GM12878 (cell line): ENCODE measurements around the gene PRKCE. TPM values are rescaled to one million over a fixed set of nuclear protein-coding genes. Genes with fewer than 3 reads are reported as not detected.

Experiments used
- CBX5 ChIP-seq: sonication (generic); IDR thresholded peaks from 2 replicates; pipeline ENCODE4 v1.6.1; 2016; ENCODE audit warnings: low read depth, moderate library complexity, mild to moderate bottlenecking, inconsistent platforms
- CHD2 ChIP-seq: IDR thresholded peaks from 2 replicates; pipeline ENCODE4 v1.6.1; 2011; ENCODE audit warnings: low read depth, low read length, improper control_type of control experiment, borderline replicate concordance
- CREM ChIP-seq: IDR thresholded peaks from 2 replicates; pipeline ENCODE4 v1.6.1; 2014; ENCODE audit warnings: antibody characterized with exemption, low read depth
- CTCF ChIP-seq, 3 experiments: IDR thresholded peaks in 2 of 3; conservative IDR thresholded peaks in 1 of 3; 2 replicates each; pipeline ENCODE4 v1.5.1; 2011; ENCODE audit warnings: low read depth in 3 of 3, low read length in 3 of 3, mild to moderate bottlenecking in 3 of 3, control low read depth in 2 of 3, moderate library complexity in 2 of 3, inconsistent platforms in 1 of 3, mixed read lengths in 1 of 3; ENCODE audit not compliant: control insufficient read depth in 2 of 3, insufficient read depth in 1 of 3; ENCODE audit errors: extremely low read depth in 1 of 3
- E2F4 ChIP-seq: IDR thresholded peaks from 2 replicates; pipeline ENCODE4 v1.6.1; 2012; ENCODE audit warnings: low read depth, low read length, improper control_type of control experiment
- EGR1 ChIP-seq, 2 experiments: IDR thresholded peaks; 1 replicate in 1 of 2; 2 replicates in 1 of 2; pipeline ENCODE4 v1.6.1; 2011 to 2012; ENCODE audit warnings: low read depth in 2 of 2, low read length in 2 of 2, borderline replicate concordance in 1 of 2, mild to moderate bottlenecking in 1 of 2, moderate library complexity in 1 of 2
- EP300 ChIP-seq, 2 experiments: fragments of 150-350 bp in 1 of 2; IDR thresholded peaks; 2 replicates each; pipeline ENCODE4 v1.6.1; 2011 to 2012; ENCODE audit warnings: low read depth in 2 of 2, low read length in 2 of 2, borderline replicate concordance in 1 of 2, improper control_type of control experiment in 1 of 2, inconsistent platforms in 1 of 2; ENCODE audit not compliant: control insufficient read depth in 1 of 2
- IRF4 ChIP-seq: IDR thresholded peaks from 2 replicates; pipeline ENCODE4 v1.6.1; 2011; ENCODE audit warnings: low read depth, low read length
- KLF5 ChIP-seq: fragments of 450-650 bp; IDR thresholded peaks from 2 replicates; pipeline ENCODE4 v1.6.1; 2014; ENCODE audit warnings: mild to moderate bottlenecking; ENCODE audit not compliant: partially characterized antibody
- MEF2A ChIP-seq: IDR thresholded peaks from 2 replicates; pipeline ENCODE4 v1.6.1; 2011; ENCODE audit warnings: low read depth, mild to moderate bottlenecking, low read length, moderate library complexity; ENCODE audit not compliant: insufficient read depth
- PAX5 ChIP-seq: IDR thresholded peaks from 2 replicates; pipeline ENCODE4 v1.6.1; 2011; ENCODE audit warnings: low read depth, low read length, borderline replicate concordance
- PKNOX1 ChIP-seq: fragments of 450-650 bp; IDR thresholded peaks from 2 replicates; pipeline ENCODE4 v1.6.1; 2016; ENCODE audit warnings: mild to moderate bottlenecking
- POLR2AphosphoS5 ChIP-seq: IDR thresholded peaks from 2 replicates; pipeline ENCODE4 v1.6.1; 2011; ENCODE audit warnings: mild to moderate bottlenecking, low read length, inconsistent platforms
- RAD21 ChIP-seq: IDR thresholded peaks from 2 replicates; pipeline ENCODE4 v1.6.1; 2011; ENCODE audit warnings: mild to moderate bottlenecking, low read depth, low read length, moderate library complexity; ENCODE audit not compliant: insufficient read depth
- RAD51 ChIP-seq: fragments of 450-650 bp; IDR thresholded peaks from 2 replicates; pipeline ENCODE4 v1.6.1; 2016; ENCODE audit warnings: moderate library complexity, mild to moderate bottlenecking, inconsistent platforms
- RB1 ChIP-seq: fragments of 450-650 bp; formaldehyde crosslinking; IDR thresholded peaks from 2 replicates; pipeline ENCODE4 v1.6.1; 2017; ENCODE audit warnings: mild to moderate bottlenecking, borderline replicate concordance
- SKIL ChIP-seq: fragments of 450-650 bp; IDR thresholded peaks from 2 replicates; pipeline ENCODE4 v1.6.1; 2017; ENCODE audit warnings: mild to moderate bottlenecking, low read depth, inconsistent platforms; ENCODE audit not compliant: poor library complexity, severe bottlenecking
- SMC3 ChIP-seq: IDR thresholded peaks from 2 replicates; pipeline ENCODE4 v1.6.1; 2011; ENCODE audit warnings: low read length, improper control_type of control experiment, borderline replicate concordance
- SPI1 ChIP-seq: IDR thresholded peaks from 2 replicates; pipeline ENCODE4 v1.6.1; 2011; ENCODE audit warnings: low read depth, mild to moderate bottlenecking, low read length, moderate library complexity, borderline replicate concordance; ENCODE audit not compliant: insufficient read depth
- SRF ChIP-seq, 2 experiments: IDR thresholded peaks; 2 replicates each; pipeline ENCODE4 v1.6.1; 2011; ENCODE audit warnings: low read depth in 2 of 2, low read length in 2 of 2, mild to moderate bottlenecking in 1 of 2, moderate library complexity in 1 of 2
- TAF1 ChIP-seq: IDR thresholded peaks from 2 replicates; pipeline ENCODE4 v1.6.1; 2011; ENCODE audit warnings: mild to moderate bottlenecking, low read depth, low read length, borderline replicate concordance
- TCF12 ChIP-seq: IDR thresholded peaks from 2 replicates; pipeline ENCODE4 v1.6.1; 2011; ENCODE audit warnings: low read depth, mild to moderate bottlenecking, low read length
- TCF3 ChIP-seq: IDR thresholded peaks from 2 replicates; pipeline ENCODE4 v1.6.1; 2012; ENCODE audit warnings: low read depth, mild to moderate bottlenecking, low read length, borderline replicate concordance; ENCODE audit not compliant: insufficient read depth
- WRNIP1 ChIP-seq: IDR thresholded peaks from 2 replicates; pipeline ENCODE4 v1.6.1; 2011; ENCODE audit warnings: low read depth, low read length, improper control_type of control experiment, borderline replicate concordance
- polyA plus RNA-seq, 11 experiments: library from polyadenylated mRNA; depleted of rRNA in 4 of 11; unstranded in 6 of 11; stranded (reverse) in 5 of 11; fragments of >200 nt; fragmentation: Nextera tagmentation in 4 of 11; fragmentation: Illumina TruSeq in 1 of 11; extraction: Ambion mirVana in 4 of 11; extraction: Trizol in 1 of 11; gene quantifications; 1 replicate in 1 of 11; 2 replicates in 10 of 11; pipeline versions ENCODE4 v1.2.1 to v1.2.3, GENCODE V29; 2011 to 2016; ENCODE audit warnings: inconsistent platforms in 2 of 11, missing spikeins in 2 of 11, low read depth in 1 of 11
- total RNA-seq, 4 experiments: library from RNA; depleted of rRNA in 3 of 4; stranded (reverse); fragments of >200 nt in 3 of 4; fragmentation: Illumina TruSeq in 1 of 4; extraction: Trizol in 1 of 4; gene quantifications; 2 replicates each; pipeline versions ENCODE4 v1.2.1 to v1.2.3, GENCODE V29; 2013 to 2021

Gene PRKCE
- total and polyA plus RNA-seq, 10 of the 15 experiments (the other 5 are each of a cell fraction or from before 2014, with no cell fraction given) = 2.6 to 28.2 (median 11.3) TPM

GRCh38 chr2:45889053-45889452 is 237.6 kb downstream of the PRKCE start (continued):
- peak; percentile 85 for TF ChIP-seq PKNOX1
- peak; percentile 16; the same call in 1 of the 2 replicates for TF ChIP-seq SMC3
- peak; percentile 31 to 63 (median 51); a peak in 4 of 6 replicates for TF ChIP-seq CTCF (IDR thresholded peaks at IDR 0.05 in 2 of 3, conservative IDR thresholded peaks at IDR 0.05 in 1 of 3; ENCODE audit: control insufficient read depth in 2 of 3, extremely low read depth in 1 of 3, insufficient read depth in 1 of 3, low read depth in 3 of 3, low read length in 3 of 3)
- TF ChIP-seq CBX5 = 0 out of 2 replicates have a peak, but pooled peaks have one; percentile 18
- TF ChIP-seq KLF5 = no peak
- peak; percentile 82 for TF ChIP-seq CHD2
- 0 out of 2 replicates have a peak, but pooled peaks have one; percentile 5 for TF ChIP-seq MEF2A
- TF ChIP-seq PAX5 = peak; percentile 64
- TF ChIP-seq SPI1 = 0 out of 2 replicates have a peak, but pooled peaks have one; percentile 2
- peak; percentile 13; the same call in 1 of the 2 replicates for TF ChIP-seq RAD21
- TF ChIP-seq E2F4 = 0 out of 2 replicates have a peak, but pooled peaks have one; percentile 53
- TF ChIP-seq IRF4 = peak; percentile 76
- TF ChIP-seq SKIL = peak; percentile 41
- TF ChIP-seq RB1 = no peak; the same call in 1 of the 2 replicates
- TF ChIP-seq TCF3 = peak; percentile 86
- TF ChIP-seq SRF (IDR thresholded peaks at IDR 0.05; ENCODE audit: low read depth in 2 of 2, low read length in 2 of 2) = peak; percentile 84 to 93
- peak; percentile 77 for TF ChIP-seq RAD51
- TF ChIP-seq WRNIP1 = no peak
- peak; percentile 43; the same call in 1 of the 2 replicates for TF ChIP-seq CREM
- 0 out of 2 replicates have a peak, but pooled peaks have one; percentile 7 for TF ChIP-seq TAF1
- no peak for TF ChIP-seq EGR1 (IDR thresholded peaks at IDR 0.05; ENCODE audit: borderline replicate concordance in 1 of 2, low read depth in 2 of 2, low read length in 2 of 2)
- peak; percentile 56; the same call in 1 of the 2 replicates for TF ChIP-seq POLR2AphosphoS5
- TF ChIP-seq TCF12 = peak; percentile 96
- peak in 1 of 2 experiments; percentile 47; a peak in 1 of 4 replicates for TF ChIP-seq EP300 (IDR thresholded peaks at IDR 0.05; ENCODE audit: borderline replicate concordance in 1 of 2, control insufficient read depth in 1 of 2, low read depth in 2 of 2, low read length in 2 of 2)
